GM12865 (cell line): ENCODE data around the gene CNOT9.

Experiments used
- DNase-seq: peaks from one replicate; pipeline ENCODE4 v3.0.0; 2010; ENCODE audit warnings: low read depth
- H3K4me3 ChIP-seq: 2 replicates; pipeline ENCODE4 v1.5.1; 2011; ENCODE audit warnings: mild to moderate bottlenecking, low read depth, low read length, control low read depth
- TF ChIP-seq, protein P1 (sequence below): IDR thresholded peaks from 2 replicates; pipeline ENCODE4 v1.5.1; 2011; ENCODE audit warnings: low read length, control low read depth, low read depth, inconsistent platforms; ENCODE audit not compliant: insufficient read depth; ENCODE audit errors: missing control alignments

Gene CNOT9

DNA sequence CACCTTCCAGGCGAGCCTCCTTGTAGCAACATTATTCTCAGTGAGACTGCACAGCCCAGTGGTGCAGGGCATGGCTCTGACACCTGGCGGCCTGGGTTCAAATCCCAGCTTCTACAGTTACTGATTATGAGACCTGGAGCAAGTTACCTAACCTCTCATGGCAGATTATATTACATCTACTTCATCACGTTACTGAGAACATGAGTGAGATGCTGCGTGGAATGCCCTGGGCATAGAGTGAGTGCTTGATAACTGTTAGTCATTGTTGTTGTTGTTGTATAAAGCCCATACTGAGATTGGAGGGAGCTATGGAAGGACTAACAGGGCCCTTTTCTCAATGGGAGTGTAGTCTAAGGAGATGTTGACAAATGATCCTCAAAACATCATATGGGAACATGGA is 57.7 kb downstream of the CNOT9 start:
- no peak for DNase-seq
- TF ChIP-seq, protein P1, sequence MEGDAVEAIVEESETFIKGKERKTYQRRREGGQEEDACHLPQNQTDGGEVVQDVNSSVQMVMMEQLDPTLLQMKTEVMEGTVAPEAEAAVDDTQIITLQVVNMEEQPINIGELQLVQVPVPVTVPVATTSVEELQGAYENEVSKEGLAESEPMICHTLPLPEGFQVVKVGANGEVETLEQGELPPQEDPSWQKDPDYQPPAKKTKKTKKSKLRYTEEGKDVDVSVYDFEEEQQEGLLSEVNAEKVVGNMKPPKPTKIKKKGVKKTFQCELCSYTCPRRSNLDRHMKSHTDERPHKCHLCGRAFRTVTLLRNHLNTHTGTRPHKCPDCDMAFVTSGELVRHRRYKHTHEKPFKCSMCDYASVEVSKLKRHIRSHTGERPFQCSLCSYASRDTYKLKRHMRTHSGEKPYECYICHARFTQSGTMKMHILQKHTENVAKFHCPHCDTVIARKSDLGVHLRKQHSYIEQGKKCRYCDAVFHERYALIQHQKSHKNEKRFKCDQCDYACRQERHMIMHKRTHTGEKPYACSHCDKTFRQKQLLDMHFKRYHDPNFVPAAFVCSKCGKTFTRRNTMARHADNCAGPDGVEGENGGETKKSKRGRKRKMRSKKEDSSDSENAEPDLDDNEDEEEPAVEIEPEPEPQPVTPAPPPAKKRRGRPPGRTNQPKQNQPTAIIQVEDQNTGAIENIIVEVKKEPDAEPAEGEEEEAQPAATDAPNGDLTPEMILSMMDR: no peak
- H3K4me3 ChIP-seq: no peak overlapping the region

DNA sequence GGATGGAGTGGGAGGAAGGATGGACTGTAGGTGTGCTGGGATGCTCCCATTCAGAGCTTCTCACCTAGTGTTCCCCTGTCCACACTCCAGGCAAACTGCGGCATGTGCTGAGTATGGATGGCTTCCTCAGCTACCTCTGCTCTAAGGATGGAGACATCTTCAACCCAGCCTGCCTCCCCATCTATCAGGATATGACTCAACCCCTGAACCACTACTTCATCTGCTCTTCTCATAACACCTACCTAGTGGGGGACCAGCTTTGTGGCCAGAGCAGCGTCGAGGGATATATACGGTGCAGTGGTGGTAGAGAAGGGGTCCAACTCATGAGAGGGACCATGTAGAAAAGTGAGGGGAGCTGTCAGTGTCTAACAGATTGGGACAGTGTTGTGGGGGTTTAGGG is 59.3 kb downstream of the CNOT9 start:
- no peak for DNase-seq

DNA sequence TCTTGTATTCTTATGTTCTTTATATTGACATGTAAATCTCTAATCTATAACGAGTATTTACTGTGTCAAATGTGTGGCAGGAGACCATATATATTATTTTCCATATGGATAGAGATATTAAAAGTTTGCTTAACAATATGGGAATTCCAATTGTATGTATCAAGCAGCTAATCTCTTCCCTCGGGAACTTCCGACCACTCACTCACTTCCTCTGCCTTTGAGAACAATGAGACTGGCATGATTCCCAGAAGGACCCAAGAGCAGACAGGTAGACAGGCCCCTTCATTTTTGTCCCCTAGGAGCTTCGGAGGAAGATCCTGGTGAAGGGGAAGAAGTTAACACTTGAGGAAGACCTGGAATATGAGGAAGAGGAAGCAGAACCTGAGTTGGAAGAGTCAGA is 63.2 kb downstream of the CNOT9 start:
- H3K4me3 ChIP-seq: no peak overlapping the region
- DNase-seq: no peak
- TF ChIP-seq, protein P1: no peak

More for the DNA sequence above, 59.3 kb downstream of the CNOT9 start:
- no peak overlapping the region for H3K4me3 ChIP-seq
- TF ChIP-seq, protein P1: no peak

DNA sequence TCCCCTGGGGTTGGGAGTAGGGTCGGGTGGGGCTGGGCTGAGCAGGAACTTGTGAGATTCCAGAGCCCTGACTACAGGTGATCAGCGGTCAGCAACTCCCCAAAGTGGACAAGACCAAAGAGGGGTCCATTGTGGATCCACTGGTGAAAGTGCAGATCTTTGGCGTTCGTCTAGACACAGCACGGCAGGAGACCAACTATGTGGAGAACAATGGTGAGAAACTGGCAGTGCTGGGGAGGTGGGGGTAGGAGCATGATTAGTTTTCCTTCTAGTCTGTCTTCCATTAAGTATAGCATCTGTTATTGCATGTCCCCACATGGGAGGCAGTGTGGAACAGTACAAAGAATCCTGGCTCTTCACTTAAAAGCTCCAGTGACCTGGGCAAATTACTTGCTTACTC is 67.1 kb downstream of the CNOT9 start:
- TF ChIP-seq, protein P1: no peak
- DNase-seq: no peak
- no peak overlapping the region for H3K4me3 ChIP-seq

DNA sequence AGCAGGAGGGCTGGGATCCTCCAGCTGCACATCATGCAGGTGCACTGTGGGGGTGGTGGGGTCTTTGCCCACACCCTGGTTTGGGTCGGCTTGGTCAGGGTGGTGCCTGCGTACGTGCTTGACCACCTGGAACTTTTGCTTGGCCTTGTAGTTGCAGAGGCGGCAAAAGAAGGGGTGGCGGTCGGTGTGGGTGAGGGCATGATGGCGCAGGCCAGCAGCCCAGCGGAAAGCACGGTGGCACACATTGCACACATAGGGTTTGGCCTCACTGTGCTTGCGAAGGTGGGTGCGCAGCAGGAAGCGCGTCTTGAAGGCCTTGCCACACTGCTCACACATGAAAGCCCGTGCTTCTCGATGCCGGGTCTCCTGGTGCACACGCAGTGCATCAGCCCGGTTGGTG is 69.7 kb downstream of the CNOT9 start:
- TF ChIP-seq, protein P1: no peak
- no peak for DNase-seq

DNA sequence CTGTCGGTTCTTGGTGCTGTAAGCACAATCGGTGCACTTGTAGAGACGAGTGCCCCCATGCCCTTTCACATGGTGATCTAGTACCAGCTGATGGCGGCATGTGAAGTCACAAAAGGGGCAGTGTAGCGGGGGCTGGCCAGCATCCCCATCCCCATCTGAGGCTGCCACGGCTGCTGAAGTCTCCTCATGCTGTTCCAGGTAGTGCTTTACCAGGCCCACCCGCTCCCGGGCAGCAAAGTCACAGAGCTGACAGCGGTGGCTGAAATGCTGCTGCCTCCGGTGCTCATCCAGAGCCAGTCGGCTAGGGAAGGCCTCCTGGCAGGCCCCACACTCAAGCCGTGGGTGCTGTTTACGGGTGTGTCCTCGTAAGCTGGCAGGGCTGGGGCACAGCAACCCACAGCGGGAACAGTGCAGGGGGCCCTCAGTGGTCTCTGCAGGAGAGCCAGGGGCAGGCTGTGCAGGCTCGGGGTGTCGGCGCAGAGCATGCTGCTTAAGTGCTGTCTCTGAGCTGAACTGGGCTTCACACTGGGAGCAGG is 73.5 kb downstream of the CNOT9 start:
- H3K4me3 ChIP-seq: no peak overlapping the region
- TF ChIP-seq, protein P1: no peak
- no peak for DNase-seq

More for the DNA sequence above, 69.7 kb downstream of the CNOT9 start:
- no peak overlapping the region for H3K4me3 ChIP-seq

DNA sequence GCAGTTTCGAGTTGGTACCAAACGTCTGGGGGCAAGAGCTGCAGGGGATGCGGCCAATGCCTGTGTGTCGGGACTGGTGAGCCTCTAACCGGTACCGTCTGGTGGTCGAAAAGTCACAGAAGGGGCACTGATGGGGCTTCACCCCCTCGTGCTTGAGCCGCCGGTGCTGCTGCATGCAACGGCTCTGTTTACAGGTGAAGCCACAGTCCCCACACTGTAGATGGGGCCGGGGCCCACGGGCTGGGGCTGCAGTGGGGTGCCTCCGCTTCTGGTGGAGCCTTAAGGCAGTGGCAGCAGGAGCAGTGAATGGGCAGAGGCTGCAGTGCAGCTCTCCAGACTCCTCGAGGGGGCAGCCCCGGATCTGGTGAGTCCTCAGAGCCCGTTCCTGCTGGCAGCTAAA is 74.1 kb downstream of the CNOT9 start:
- TF ChIP-seq, protein P1: no peak
- H3K4me3 ChIP-seq: no peak overlapping the region
- DNase-seq: no peak
